H1 (cell line): ENCODE results near the gene SLC25A42.

ENCODE experiments used
- CTCF ChIP-seq, 3 experiments: IDR thresholded peaks; 1 replicate in 2 of 3; 2 replicates in 1 of 3; pipeline versions ENCODE4 v1.5.1 to v1.6.1; 2011; ENCODE audit warnings: low read length in 3 of 3, mild to moderate bottlenecking in 3 of 3, inconsistent platforms in 2 of 3, low read depth in 1 of 3, moderate library complexity in 1 of 3; ENCODE audit not compliant: insufficient read depth in 1 of 3; ENCODE audit errors: control extremely low read depth in 1 of 3
- POLR2A ChIP-seq, 2 experiments: IDR thresholded peaks; 1 replicate in 1 of 2; 2 replicates in 1 of 2; pipeline ENCODE4 v1.6.1; 2011; ENCODE audit warnings: low read depth in 2 of 2, low read length in 2 of 2, mild to moderate bottlenecking in 2 of 2; ENCODE audit errors: control extremely low read depth in 1 of 2
- YY1 ChIP-seq: IDR thresholded peaks from 2 replicates; pipeline ENCODE4 v1.6.1; 2011; ENCODE audit warnings: low read depth, mild to moderate bottlenecking, low read length

GRCh38 chr19:19111967-19112580 is 48.3 kb downstream of the SLC25A42 start:
- no peak for TF ChIP-seq CTCF (IDR thresholded peaks at IDR 0.05; ENCODE audit: control extremely low read depth in 1 of 3, insufficient read depth in 1 of 3, low read depth in 1 of 3, low read length in 3 of 3)
- TF ChIP-seq YY1 = no peak
- no peak for TF ChIP-seq POLR2A (IDR thresholded peaks at IDR 0.05; ENCODE audit: control extremely low read depth in 1 of 2, low read depth in 2 of 2, low read length in 2 of 2)
